Measurements from ENCODE around the gene TNF. TPM values are rescaled to one million over a fixed set of nuclear protein-coding genes. Genes with fewer than 3 reads are reported as not detected.

The TNF gene
- total and polyA plus RNA-seq, 9 donors: 0.24 to 3.0 (median 0.79) TPM; not detected in 3

GRCh38 chr6:31578184-31579118 is 3.1 kb downstream of the TNF start:
- WGBS, 3 donors: 82 to 86% (median 86%) methylated on average over 12 of the region's 12 CpGs
- intact Hi-C loops (cut with DNase I): no loop called here

GRCh38 chr6:31579119-31579505 is 3.7 kb downstream of the TNF start:
- TF ChIP-seq POLR2A (IDR thresholded peaks at IDR 0.05): no peak
- no peak for TF ChIP-seq CTCF (IDR thresholded peaks at IDR 0.05)
- no peak for TF ChIP-seq EP300 (IDR thresholded peaks at IDR 0.05)

More at GRCh38 chr6:31578184-31579118, 3.1 kb downstream of the TNF start:
- Histone ChIP-seq H3K9me3 (no peaks in the 10 kb centered on the region), H3K27me3 (no peaks in the 10 kb centered on the region), H3K36me3 (no peaks in the 10 kb centered on the region), H3K4me1 (ENCODE audit: insufficient read depth) (peaks cover 5% of the 10 kb centered on the region), H3K4me3 (no peak overlapping the region), H3K27ac (no peak overlapping the region)
- no peak for DNase-seq
- TF ChIP-seq CTCF (IDR thresholded peaks at IDR 0.05): no peak
- no peak for TF ChIP-seq POLR2A (IDR thresholded peaks at IDR 0.05)
- TF ChIP-seq EP300 (IDR thresholded peaks at IDR 0.05): no peak

GRCh38 chr6:31579546-31580437 is 4.4 kb downstream of the TNF start:
- H3K27ac ChIP-seq: no peak overlapping the region
- TF ChIP-seq CTCF (IDR thresholded peaks at IDR 0.05) (no peak), POLR2A (IDR thresholded peaks at IDR 0.05) (no peak)
- intact Hi-C loops (cut with DNase I): loop anchor here in 1 of 4 donors (5.0 kb wide), 1 partner anchor 32 kb away; the partner anchor contains the start of genes ATP6V1G2 and NFKBIL1
- WGBS, 3 donors: 88 to 92% (median 92%) methylated on average over 8 of the region's 8 CpGs
- no peak overlapping the region for H3K4me3 ChIP-seq
- H3K9me3 ChIP-seq: no peaks in the 10 kb centered on the region
- no peak for DNase-seq
- H3K27me3 ChIP-seq: no peaks in the 10 kb centered on the region
- peaks cover 5% of the 10 kb centered on the region for H3K4me1 ChIP-seq (ENCODE audit: insufficient read depth)
- no peaks in the 10 kb centered on the region for H3K36me3 ChIP-seq

More at GRCh38 chr6:31579119-31579505, 3.7 kb downstream of the TNF start:
- intact Hi-C loops (cut with DNase I): no loop called here
- no peak overlapping the region for H3K4me3 ChIP-seq
- H3K4me1 ChIP-seq (ENCODE audit: insufficient read depth): peaks cover 5% of the 10 kb centered on the region
- DNase-seq: no peak
- H3K27me3 ChIP-seq: no peaks in the 10 kb centered on the region
- whole genome bisulfite sequencing, 3 donors: 85 to 89% (median 86%) methylated on average over 3 of the region's 3 CpGs
- no peak overlapping the region for H3K27ac ChIP-seq
- H3K36me3 ChIP-seq: no peaks in the 10 kb centered on the region
- H3K9me3 ChIP-seq: no peaks in the 10 kb centered on the region

- 24 to 35% (median 31%) methylated on average over 11 of the region's 11 CpGs for WGBS, 3 donors
- Histone ChIP-seq H3K27ac (peak overlapping the region in 1 of 2 donors; percentile 70), H3K27me3 (no peaks in the 10 kb centered on the region), H3K36me3 (no peaks in the 10 kb centered on the region), H3K4me3 (peak overlapping the region; percentile 68), H3K4me1 (ENCODE audit: insufficient read depth) (peaks cover 5% of the 10 kb centered on the region), H3K9me3 (no peaks in the 10 kb centered on the region)
- no peak for DNase-seq
- TF ChIP-seq POLR2A (IDR thresholded peaks at IDR 0.05) (no peak), CTCF (IDR thresholded peaks at IDR 0.05) (no peak), EP300 (IDR thresholded peaks at IDR 0.05) (no peak)
- intact Hi-C loops (cut with DNase I): loop anchor here in 1 of 4 donors (5.0 kb wide), 1 partner anchor 33 kb away; the partner anchor contains the start of genes ATP6V1G2 and NFKBIL1
These were observed 5.0 kb downstream of the TNF start for GRCh38 chr6:31580438-31580740.

All from ovary (tissue), 9 donors.